KOPT-K1 (cell line): ENCODE data around the gene ADGRF4.

Experiments used
- H3K27ac ChIP-seq: fragments of 200-600 bp; sonication (generic); 2 replicates; pipeline ENCODE4 v1.5.1; 2016; ENCODE audit warnings: antibody characterized with exemption, mild to moderate bottlenecking, low read depth, low read length; ENCODE audit not compliant: poor library complexity, severe bottlenecking
- H3K36me3 ChIP-seq: fragments of 200-600 bp; sonication (generic); 2 replicates; pipeline ENCODE4 v1.5.1; 2017; ENCODE audit warnings: antibody characterized with exemption, mild to moderate bottlenecking, low read length, moderate library complexity; ENCODE audit not compliant: insufficient read depth
- H3K9me3 ChIP-seq: fragments of 200-600 bp; sonication (generic); 2 replicates; pipeline ENCODE4 v1.5.1; 2017; ENCODE audit warnings: antibody characterized with exemption, low read length, mild to moderate bottlenecking; ENCODE audit not compliant: insufficient read depth, poor library complexity, severe bottlenecking

The ADGRF4 gene

DNA sequence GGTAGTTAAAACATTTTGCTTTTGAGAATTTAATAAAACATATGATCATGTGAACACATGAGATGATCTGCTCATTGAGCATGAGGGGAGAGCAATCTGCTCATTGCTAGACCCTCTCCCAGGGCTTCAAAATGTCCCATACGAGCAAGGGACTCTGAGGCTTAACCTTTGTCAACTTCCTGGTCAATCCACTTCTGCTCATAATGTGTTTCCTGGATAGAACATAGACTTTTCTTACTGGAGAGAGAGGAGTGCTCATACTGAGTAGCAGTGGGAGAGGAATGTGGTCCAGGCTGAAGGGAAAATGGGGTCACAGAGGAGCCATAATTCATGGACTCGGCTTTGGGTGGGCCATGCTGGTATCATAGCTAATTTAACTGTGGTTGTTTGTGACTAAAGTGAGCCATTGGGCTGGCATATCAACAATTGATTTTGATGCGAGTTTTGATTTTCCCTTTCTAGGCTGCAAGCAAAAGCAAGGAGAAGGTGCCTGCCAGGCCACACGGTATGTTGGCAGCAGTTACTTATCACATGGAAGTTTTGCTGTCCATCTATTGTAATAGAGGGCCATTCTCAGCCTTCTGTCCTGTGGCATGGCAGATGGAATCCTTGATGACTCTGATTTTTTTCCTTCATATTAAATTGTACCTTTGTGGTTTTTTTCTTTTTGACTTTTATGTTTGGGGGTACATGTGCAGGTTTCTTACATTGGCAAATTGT lies 20.8 kb upstream of the ADGRF4 start:
- no peak overlapping the region for H3K27ac ChIP-seq
- H3K9me3 ChIP-seq, result no peaks in the 10 kb centered on the region
- H3K36me3 ChIP-seq, result no peaks in the 10 kb centered on the region

DNA sequence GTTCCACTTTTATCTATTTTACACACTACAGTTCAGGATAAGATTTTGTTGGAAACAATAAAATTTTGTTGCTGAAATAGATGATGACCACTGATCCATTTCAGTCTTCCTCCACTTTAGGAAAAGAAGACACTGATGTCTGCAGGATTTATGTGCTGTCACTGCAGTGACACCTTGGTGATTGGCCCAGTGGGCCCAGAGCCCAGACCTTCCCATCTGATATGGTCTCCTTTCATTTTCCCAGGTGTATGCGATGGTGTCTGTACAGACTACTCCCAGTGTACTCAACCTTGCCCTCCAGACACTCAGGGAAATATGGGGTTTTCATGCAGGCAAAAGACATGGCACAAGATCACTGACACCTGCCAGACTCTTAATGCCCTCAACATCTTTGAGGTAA lies 19.6 kb upstream of the ADGRF4 start:
- no peaks in the 10 kb centered on the region for H3K36me3 ChIP-seq
- no peaks in the 10 kb centered on the region for H3K9me3 ChIP-seq
- no peak overlapping the region for H3K27ac ChIP-seq

DNA sequence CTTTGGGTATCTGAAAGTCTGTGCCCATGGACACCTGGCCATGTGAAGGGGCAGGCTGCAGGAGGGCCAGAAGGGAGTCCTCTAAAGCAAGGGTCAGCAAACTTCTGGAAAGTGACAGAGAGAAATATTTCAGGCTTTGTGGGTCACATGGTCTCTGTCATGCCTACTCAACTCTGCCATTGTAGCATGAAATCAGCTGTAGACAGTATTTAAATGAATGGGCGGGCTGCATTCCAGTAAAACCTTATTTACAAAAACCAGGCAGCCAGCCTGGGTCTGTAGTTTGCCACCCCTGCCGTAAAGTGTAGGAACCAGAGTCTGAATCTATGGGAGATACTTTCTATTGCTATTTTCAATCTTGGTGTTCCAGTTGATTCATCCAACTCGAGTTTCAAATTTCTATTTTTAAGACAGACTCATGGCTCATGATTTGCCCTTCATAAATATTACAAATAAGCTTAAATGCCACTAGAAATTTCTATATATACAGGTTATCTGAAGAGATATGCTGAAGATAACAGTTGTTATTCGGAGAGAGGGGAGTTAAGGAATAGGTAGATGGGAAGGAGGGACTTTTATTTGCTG lies 19.0 kb upstream of the ADGRF4 start:
- Histone ChIP-seq H3K27ac (no peak overlapping the region), H3K36me3 (no peaks in the 10 kb centered on the region), H3K9me3 (no peaks in the 10 kb centered on the region)

DNA sequence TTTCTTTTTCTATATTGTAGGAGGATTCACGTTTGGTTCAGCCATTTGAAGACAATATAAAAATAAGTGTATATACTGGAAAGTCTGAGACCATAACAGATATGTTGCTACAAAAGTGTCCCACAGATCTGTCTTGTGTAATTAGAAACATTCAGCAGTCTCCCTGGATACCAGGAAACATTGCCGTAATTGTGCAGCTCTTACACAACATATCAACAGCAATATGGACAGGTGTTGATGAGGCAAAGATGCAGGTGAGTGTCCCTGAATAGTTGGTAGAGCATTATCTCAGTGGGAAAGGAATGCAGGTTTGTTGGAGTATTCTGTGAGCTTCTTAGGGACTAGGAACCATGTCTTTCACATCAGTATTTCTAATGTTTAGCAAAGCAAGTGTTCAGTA lies 18.3 kb upstream of the ADGRF4 start:
- Histone ChIP-seq H3K9me3 (no peaks in the 10 kb centered on the region), H3K27ac (no peak overlapping the region), H3K36me3 (no peaks in the 10 kb centered on the region)

DNA sequence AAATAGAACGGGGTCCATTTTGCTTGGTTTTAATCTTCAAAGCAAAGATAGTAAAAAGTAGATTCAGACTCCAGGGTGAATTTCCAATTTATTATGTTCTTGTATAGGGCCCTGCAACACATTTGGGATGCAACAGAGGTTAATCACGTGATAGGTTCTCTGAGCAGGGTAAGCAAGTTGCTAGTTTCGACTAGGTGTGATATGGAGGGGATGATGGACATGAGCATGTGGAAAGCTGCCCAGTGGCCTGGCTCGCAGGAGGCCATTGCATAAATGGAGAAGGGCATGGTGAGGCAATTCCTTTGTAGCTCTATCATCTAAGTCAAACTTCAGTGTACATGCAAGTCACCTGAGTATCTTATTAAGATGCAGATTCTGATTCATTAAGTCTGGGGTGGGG lies 17.7 kb upstream of the ADGRF4 start:
- no peaks in the 10 kb centered on the region for H3K36me3 ChIP-seq
- H3K9me3 ChIP-seq, result no peaks in the 10 kb centered on the region
- H3K27ac ChIP-seq, result no peak overlapping the region

DNA sequence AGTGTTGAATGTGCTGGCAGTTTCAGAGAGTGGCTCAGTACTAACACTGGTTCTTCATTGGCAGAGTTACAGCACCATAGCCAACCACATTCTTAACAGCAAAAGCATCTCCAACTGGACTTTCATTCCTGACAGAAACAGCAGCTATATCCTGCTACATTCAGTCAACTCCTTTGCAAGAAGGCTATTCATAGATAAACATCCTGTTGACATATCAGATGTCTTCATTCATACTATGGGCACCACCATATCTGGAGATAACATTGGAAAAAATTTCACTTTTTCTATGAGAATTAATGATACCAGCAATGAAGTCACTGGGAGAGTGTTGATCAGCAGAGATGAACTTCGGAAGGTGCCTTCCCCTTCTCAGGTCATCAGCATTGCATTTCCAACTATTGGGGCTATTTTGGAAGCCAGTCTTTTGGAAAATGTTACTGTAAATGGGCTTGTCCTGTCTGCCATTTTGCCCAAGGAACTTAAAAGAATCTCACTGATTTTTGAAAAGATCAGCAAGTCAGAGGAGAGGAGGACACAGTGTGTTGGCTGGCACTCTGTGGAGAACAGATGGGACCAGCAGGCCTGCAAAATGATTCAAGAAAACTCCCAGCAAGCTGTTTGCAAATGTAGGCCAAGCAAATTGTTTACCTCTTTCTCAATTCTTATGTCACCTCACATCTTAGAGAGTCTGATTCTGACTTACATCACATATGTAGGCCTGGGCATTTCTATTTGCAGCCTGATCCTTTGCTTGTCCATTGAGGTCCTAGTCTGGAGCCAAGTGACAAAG lies 17.0 kb upstream of the ADGRF4 start:
- no peak overlapping the region for H3K27ac ChIP-seq
- no peaks in the 10 kb centered on the region for H3K9me3 ChIP-seq
- no peaks in the 10 kb centered on the region for H3K36me3 ChIP-seq

DNA sequence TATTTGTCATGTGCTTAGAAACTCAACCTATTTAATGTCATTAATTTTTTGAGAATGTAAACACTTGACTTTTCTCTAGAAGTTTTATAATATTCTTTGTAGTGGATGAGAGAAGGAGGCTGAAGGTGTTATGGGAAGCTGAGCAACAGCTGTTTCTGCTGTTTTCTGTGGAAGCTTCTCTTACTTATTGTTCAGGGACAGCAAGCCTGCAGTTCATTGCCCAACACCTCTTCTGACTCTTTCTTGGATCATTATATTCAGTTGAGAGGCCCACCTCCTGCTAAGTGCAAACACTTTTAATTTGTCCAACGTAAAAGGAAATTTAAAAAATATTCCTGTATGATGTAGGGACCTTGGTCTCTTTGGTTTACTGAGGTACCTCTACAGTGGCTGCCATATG lies 12.0 kb upstream of the ADGRF4 start:
- Histone ChIP-seq H3K27ac (no peak overlapping the region), H3K36me3 (no peaks in the 10 kb centered on the region), H3K9me3 (no peaks in the 10 kb centered on the region)

DNA sequence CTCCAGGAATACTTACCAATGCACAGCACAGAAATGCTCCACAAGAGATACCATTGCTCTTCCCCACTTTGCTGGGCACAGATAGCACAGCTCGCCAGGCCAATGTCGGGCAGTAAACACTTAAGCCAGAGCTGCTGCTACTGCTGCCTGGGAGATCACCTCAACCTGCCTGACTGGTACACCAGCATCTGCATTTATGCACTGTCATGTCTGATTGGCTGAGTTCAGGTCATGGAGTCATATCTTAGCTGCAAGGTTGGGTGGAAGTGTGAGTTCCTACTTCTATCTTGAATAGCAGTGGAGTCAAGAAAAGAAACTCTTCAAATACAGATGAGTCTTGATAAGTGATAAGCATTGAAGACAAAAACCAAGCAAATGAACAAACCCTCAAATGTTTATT lies 10.9 kb upstream of the ADGRF4 start:
- no peaks in the 10 kb centered on the region for H3K9me3 ChIP-seq
- H3K36me3 ChIP-seq, result no peaks in the 10 kb centered on the region
- no peak overlapping the region for H3K27ac ChIP-seq

DNA sequence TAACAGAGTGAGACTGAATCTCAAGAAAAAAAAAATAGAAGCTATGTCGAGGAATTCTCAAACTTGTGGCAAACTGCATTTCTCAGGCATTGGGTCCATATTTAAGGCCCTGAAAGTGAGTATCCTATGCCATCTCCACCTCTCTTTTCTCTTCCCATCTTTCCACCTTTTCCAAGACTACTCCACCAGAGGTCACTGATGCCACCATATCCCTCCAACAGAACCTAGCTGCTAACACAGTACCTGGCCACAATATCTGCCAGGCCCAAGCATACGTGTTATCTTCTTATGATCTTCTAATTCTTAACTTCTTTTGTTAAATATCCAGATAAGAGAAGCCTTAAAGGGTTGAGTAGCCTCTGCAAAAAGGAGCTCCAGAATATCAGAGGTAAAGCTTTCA lies 8.2 kb upstream of the ADGRF4 start:
- Histone ChIP-seq H3K36me3 (no peaks in the 10 kb centered on the region), H3K27ac (no peak overlapping the region), H3K9me3 (no peaks in the 10 kb centered on the region)

DNA sequence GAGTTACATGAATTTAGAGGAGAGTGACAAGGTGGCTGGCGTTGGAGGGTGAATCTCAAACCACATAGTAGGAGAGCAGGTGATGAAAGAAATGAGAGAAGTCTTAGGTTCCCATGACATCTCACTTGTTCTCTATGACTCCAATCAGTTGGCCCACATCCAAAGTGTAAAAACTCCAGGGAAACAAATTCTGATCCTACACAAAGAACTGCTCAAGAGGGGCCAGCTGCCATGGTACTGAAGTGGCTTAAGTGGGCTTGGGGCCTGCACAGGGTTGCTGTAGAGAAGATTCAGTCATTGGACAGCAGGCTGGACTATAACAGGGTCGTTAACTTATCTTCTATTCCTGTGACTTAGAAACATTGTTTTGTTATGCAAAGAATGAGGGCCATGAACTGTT lies 7.6 kb upstream of the ADGRF4 start:
- Histone ChIP-seq H3K36me3 (no peaks in the 10 kb centered on the region), H3K27ac (no peak overlapping the region), H3K9me3 (no peaks in the 10 kb centered on the region)

DNA sequence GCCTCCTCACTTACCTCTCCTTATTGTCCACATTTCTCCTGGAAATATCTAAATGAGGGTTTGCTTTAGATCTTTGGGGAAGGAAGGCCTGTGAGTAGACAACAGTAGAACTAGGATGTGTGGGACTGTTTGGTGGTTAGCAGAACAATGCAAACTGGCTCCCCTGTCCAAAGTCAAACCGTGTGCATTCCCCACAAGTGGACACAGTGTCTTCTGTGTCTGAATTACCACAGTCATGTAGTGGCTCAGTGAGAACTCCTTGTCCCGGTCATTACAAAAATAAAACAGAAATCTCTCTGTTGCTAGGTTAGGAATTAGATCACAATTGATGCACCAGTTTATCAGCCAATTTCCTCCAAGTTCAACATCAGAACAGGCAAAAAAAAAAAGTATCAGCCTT lies 455 bp upstream of the ADGRF4 start:
- no peak overlapping the region for H3K27ac ChIP-seq
- H3K9me3 ChIP-seq, result no peaks in the 10 kb centered on the region
- no peaks in the 10 kb centered on the region for H3K36me3 ChIP-seq

DNA sequence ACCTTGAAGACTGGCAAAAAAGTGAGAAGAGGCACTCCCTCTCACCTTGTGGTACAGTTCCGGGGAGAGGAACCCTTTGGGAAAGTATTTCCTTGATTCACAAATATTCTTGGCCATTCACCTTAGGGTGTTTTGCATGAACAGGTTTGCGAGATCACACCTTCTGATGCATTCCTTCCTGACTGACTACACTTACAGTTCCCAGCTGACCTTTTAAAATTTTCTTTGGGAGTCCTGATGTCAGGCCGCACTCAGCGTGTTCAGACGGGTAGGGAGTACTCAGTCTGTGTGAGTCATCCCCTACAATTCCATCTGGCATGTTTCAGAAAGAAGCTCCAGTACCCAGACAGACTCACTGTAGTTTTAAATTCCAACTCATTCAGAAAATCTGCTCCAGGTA lies 1.7 kb downstream of the ADGRF4 start:
- Histone ChIP-seq H3K36me3 (no peaks in the 10 kb centered on the region), H3K27ac (no peak overlapping the region), H3K9me3 (no peaks in the 10 kb centered on the region)

DNA sequence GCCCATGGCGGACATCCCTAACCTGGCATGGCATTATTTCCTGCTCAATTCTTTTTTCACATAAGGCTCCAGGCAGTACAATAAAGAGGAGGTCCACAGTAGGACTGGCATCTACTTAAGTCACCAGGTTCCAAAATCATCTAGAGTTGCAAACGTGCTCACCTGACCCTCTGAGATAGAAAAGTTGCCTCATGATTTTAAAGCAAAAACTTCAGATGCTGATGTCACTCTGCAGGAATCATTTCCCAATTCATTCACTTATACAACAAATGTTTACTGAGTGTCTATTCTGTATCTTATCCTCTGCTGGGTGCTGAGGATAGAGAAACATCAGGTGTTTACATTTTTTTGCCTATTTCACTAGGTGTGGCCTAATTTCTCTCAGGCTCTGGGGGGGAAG lies 2.2 kb downstream of the ADGRF4 start:
- Histone ChIP-seq H3K27ac (no peak overlapping the region), H3K9me3 (no peaks in the 10 kb centered on the region), H3K36me3 (no peaks in the 10 kb centered on the region)

DNA sequence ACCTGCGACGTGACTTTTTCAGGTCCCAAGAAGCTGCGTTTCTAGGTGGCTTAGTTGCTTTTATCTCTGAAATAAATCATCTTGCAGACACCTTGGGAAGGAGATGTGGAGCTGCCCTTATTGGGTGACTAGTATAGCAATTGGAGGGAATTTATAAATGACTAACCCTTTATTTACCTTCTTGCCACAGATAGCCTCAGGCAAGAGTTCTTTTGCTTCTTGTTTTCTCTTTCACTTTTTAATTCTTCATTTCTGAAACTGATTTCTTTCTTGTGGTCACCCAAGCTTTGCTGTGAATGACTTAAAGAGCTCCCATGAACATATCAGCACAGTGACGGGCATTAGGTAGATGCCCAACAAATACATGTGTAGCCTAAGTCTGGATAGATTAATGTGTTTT lies 3.0 kb downstream of the ADGRF4 start:
- H3K36me3 ChIP-seq, result no peaks in the 10 kb centered on the region
- H3K9me3 ChIP-seq, result no peaks in the 10 kb centered on the region
- H3K27ac ChIP-seq, result no peak overlapping the region

DNA sequence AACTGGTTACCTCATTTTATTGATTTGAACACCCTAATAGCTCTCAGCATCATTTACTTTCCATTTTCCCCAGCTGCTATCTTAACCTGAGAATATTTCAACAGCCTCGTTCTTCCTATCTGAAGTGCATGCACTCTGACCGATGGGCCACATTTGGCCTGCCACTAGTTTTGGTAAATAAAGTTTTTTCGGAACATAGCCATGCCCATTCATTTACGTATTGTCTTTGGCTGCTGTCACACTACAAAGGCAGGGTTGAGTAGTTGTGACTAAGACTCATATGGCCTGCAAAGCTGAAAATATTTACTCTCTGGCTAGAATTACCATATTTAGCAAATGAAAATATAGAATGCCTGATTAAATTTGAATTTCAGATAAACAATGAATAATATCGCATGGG lies 10.8 kb downstream of the ADGRF4 start:
- Histone ChIP-seq H3K36me3 (no peaks in the 10 kb centered on the region), H3K27ac (no peak overlapping the region), H3K9me3 (no peaks in the 10 kb centered on the region)

DNA sequence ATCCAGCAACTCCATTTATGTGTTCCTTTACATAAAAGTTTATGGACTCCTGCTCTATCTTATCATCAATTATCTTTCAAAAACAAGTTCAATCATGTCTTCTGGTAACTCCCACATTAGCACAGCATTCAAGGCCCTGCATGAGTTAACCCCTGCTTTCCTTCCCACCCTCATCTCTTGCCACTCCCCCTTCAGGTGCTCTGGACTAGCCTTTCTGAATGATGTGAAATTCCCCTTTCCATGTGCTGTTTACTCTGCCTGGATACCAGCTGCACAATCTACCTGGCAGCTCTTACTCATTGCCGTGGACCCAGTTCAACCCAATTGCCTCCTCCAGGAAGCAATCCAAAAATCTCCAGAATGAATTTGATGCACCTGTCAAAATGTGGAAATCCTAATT lies 11.9 kb downstream of the ADGRF4 start:
- Histone ChIP-seq H3K36me3 (no peaks in the 10 kb centered on the region), H3K9me3 (no peaks in the 10 kb centered on the region)

More for the DNA sequence above, 11.9 kb downstream of the ADGRF4 start:
- no peak overlapping the region for H3K27ac ChIP-seq
